Measurements from ENCODE around the gene HLX.

The HLX gene

GRCh38 chr1:220882061-220882891 is 3.0 kb downstream of the HLX start:
- DNase-seq (ENCODE audit: low spot score), result no peak

- DNase-seq (ENCODE audit: low spot score), result no peak
These were observed 5.1 kb downstream of the HLX start for GRCh38 chr1:220884109-220884980.

GRCh38 chr1:220884981-220885918 is 6.0 kb downstream of the HLX start:
- DNase-seq (ENCODE audit: low spot score), result no peak

- DNase-seq (ENCODE audit: low spot score), result no peak
These were observed 6.7 kb downstream of the HLX start for GRCh38 chr1:220885971-220886370.

GRCh38 chr1:220886470-220887201 is 7.4 kb downstream of the HLX start:
- DNase-seq (ENCODE audit: low spot score), result no peak

GRCh38 chr1:220887202-220887519 is 7.9 kb downstream of the HLX start:
- no peak for DNase-seq (ENCODE audit: low spot score)

GRCh38 chr1:220887520-220888416 is 8.5 kb downstream of the HLX start:
- DNase-seq (ENCODE audit: low spot score), result no peak

- no peak for DNase-seq (ENCODE audit: low spot score)
These were observed 9.3 kb downstream of the HLX start for GRCh38 chr1:220888417-220888986.

GRCh38 chr1:220889333-220889732 is 10.1 kb downstream of the HLX start:
- no peak for DNase-seq (ENCODE audit: low spot score)

GRCh38 chr1:220889848-220890287 is 10.6 kb downstream of the HLX start:
- DNase-seq (ENCODE audit: low spot score), result no peak

GRCh38 chr1:220890602-220891001 is 11.4 kb downstream of the HLX start:
- DNase-seq (ENCODE audit: low spot score), result no peak

- no peak for DNase-seq (ENCODE audit: low spot score)
These were observed 12.2 kb downstream of the HLX start for GRCh38 chr1:220891224-220892085.

GRCh38 chr1:220892086-220892376 is 12.8 kb downstream of the HLX start:
- no peak for DNase-seq (ENCODE audit: low spot score)

- DNase-seq (ENCODE audit: low spot score), result no peak
These were observed 13.9 kb downstream of the HLX start for GRCh38 chr1:220892997-220893700.

- DNase-seq (ENCODE audit: low spot score), result no peak
These were observed 14.4 kb downstream of the HLX start for GRCh38 chr1:220893701-220894024.

- DNase-seq (ENCODE audit: low spot score), result no peak
These were observed 15.0 kb downstream of the HLX start for GRCh38 chr1:220894025-220894923.

GRCh38 chr1:220894924-220895256 is 15.6 kb downstream of the HLX start:
- no peak for DNase-seq (ENCODE audit: low spot score)

GRCh38 chr1:220895412-220895946 is 16.2 kb downstream of the HLX start:
- DNase-seq (ENCODE audit: low spot score), result no peak

Data from putamen (tissue), 1 donor.